ENCODE measurements around the gene FAM209A.
"Not testable (repeated sequence)": the region's sequence is repeated elsewhere in the genome, so short reads cannot be mapped to it uniquely, and the experiment has no call there.

Gene FAM209A

DNA sequence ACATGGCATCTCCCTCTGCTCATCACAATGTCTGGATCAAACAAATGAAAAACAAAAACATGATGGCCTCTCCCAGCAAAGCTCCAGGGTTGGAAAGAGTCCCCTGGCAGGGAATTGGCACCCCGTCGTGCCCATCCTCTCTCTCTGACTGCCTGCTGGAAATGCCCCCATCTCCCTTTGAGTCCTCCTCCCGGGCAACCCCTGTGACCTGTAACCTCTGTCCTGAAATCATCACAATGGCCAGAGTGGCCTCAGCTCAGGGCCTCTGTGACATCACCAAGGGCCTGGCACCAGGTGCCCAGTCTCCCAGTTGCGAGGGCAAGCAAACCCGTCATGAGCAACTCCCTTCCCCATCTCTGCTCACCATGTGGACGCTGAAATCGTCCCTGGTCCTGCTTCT is at the start of gene FAM209A:
TSS of gene FAM209A (plus strand) at position 301 of the 400 bp plus-strand sequence. CDS start at position 366, 65 bp downstream.
- not testable (repeated sequence) for DNase-seq (ENCODE audit: low read depth in 3 of 3)

DNA sequence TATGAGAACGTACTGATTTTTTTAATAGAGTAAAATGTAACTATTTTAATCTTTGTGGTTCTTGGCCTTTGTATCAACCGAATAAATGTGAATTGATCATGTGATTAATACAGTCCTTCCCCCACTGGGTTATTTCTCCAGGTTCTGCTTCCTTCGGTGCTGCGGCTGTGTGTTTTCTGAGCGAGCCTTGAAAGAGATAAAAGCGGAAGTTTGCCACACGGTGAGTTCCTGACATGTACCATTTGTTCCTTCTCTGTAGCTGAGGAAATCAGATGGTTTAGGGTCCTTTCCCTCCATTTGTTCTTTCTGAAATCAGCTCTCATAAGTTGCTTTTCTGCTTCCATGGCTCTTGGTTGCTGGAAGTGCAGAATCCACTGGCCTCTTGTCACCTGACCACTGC is 40.6 kb upstream of the FAM209A start:
- DNase-seq (ENCODE audit: low read depth in 3 of 3) = no peak

DNA sequence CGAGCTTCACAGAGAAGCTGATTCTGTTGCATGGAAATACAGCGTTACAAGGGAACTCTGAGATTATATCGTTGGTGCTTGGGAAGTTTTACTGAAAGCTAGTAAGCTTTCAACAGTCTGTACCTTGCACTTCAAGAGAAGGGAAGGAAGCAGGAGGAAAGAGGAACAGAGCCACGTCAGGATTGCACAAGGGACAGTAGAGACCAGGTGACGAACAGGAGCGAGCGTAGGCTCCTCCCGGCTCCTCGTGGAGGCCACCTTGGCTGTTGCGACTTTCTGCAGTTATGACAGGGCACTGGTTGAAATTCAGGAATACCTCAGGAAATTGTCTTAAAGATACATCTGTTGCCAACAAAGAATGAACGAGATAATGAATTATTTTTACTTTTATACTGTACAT is 37.3 kb upstream of the FAM209A start:
- DNase-seq (ENCODE audit: low read depth in 3 of 3) = no peak

- DNase-seq (ENCODE audit: low read depth in 3 of 3) = no peak
Measured at GRCh38 chr20:56488566-56488965, 36.0 kb upstream of the FAM209A start.

DNA sequence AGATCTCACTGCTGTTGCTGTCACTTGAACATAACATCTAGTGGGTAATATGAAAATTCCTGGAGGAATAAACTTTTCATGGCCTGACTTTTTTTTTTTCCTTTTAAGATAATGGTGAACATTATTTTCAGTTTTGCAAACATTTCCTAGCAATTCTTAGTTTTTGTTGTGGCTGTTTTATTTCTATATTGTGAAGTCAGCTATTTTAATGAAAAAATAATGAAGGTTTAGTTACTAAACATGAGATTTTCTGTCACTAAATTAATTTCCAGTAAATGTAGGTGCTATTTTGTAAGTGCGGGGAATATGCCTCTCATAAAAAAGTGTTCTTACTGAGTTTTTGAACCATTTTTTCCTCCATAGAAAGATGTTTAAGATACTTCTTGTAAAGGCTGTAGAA is 23.4 kb upstream of the FAM209A start:
- DNase-seq (ENCODE audit: low read depth in 3 of 3) = no peak

- no peak for DNase-seq (ENCODE audit: low read depth in 3 of 3)
Measured at GRCh38 chr20:56503916-56504315, 20.6 kb upstream of the FAM209A start.

DNA sequence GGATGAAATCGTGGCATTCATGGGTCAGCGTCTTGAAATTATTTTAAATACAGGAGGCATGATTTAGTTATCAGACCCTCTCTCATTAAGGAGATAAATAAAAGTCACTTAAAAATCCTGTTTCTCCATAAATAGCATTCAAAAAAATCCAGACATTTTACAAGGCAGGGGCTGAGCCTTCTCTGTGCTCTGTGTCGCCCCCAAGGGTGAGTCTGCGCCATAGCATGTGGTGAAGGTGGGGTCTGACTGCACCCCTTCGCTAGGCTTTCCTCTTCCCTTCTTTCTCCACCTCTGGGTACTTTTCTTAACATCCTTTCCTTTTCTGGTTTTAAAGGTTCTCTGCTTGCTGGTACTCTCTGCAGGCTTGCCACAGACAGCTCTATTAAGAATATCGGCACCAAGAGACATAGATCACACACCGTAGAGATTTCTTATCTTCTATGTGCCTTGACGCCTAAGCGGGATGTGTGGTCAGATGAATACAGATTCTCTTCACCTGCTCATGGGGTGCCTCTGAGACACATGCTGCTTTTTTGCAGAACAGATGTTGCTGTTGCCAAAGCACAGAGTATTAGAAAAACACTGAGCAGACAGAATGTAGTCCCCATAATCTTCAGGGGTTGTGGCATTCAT is 20.1 kb upstream of the FAM209A start:
- no peak for DNase-seq (ENCODE audit: low read depth in 3 of 3)

DNA sequence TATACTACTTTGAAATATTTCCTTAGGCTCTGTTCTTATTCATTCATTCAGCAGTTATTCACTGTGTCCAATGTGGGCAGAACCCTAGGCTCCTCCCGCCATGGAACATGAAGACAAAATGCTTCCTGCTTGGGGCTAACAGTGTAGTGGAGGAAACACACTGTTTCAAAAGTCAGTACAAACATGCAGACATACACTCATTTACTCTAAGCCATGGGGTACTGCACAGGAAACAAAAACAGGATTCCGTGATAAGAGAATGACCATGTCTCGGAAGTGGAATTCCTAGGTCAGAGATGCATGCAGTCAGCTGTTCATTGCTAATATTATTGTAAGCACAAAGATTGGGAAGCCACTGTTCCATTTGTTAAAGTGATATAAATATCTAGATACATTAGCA is 18.4 kb upstream of the FAM209A start:
- no peak for DNase-seq (ENCODE audit: low read depth in 3 of 3)

DNA sequence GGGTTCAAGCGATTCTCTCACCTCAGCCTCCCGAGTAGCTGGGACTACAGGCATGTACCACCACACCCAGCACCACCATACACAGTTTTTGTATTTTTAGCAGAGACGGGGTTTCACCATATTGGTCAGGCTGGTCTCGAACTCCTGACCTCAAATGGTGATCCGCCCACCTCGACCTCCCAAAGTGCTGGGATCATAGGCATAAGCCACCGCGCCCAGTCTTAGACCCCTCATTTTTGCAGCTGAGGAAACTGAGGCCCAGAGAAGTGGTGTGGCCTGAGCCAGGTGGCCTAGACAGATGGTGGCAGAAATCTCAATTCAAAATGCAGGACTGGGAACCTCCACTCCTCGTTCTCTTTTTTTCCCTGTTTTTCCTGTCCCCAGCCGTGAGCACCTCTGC is 12.6 kb upstream of the FAM209A start:
- no peak for DNase-seq (ENCODE audit: low read depth in 3 of 3)

DNA sequence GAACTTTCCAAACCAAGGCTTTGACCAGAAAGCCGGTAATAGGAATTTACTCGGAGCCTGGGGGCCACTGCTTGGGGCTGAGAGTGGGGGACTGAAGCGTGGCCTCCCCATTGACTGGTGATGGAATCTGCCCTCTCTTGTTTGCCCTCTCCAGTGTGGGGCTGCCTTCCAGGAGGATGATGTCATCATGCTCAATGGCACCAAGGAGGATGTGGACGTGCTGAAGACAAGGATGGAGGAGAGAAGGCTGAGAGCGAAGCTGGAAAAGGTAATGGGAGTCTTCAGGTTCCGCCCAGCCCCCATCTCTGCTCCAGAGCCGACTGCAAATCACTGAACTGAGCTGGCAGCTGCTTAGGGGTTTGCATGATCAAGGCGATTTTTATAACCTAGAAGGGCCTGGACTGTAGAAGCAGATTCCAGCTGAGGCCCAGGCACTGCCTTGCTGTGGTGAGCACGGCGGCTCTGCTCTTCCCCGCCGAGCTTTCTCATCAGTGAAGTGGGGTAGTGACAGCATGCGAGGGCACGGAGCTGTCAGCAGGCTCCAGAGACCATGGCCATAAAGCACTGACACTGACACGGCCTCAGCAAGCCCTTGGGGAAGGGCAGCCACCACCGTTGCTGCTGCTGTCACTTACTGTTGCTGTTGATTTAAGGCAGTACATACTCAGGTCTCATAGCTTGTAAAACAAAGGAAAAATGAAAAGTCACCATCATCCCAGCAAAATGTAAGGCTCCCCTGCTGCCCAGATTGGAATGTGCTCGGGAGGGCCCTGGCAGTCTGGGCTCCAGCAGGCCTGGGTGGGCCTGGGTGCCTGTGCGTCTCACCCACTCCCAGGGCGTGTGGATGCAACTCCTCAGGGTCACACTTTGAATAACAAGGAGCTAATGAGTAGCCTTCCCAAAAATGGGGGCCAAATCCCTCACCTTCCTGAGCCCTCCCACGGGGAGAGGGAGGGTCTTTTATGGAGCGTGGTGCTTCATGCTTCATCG is 11.1 kb upstream of the FAM209A start:
- DNase-seq (ENCODE audit: low read depth in 3 of 3) = no peak

GRCh38 chr20:56516631-56517030 is 7.9 kb upstream of the FAM209A start:
- DNase-seq (ENCODE audit: low read depth in 3 of 3) = no peak

GRCh38 chr20:56517211-56517610 is 7.3 kb upstream of the FAM209A start:
- no peak for DNase-seq (ENCODE audit: low read depth in 3 of 3)

DNA sequence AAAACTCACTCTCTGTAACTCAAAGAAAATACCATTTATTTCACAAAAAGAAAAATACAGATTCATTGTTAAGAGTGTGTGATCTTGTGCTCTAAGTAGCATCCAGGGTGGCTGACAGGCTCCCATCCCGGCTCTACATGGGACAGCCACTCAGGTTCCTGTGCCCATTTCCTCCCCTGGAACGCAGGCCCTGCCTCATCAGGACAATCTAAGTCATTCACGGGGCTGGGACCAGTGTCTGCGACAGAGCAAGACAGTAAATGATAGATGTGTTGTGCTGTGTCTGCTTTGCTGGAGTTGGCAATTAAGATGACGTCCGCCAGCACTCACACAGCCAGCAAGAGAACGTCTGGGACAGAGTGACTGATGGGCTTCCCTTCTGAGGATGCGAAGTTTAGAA is 6.9 kb upstream of the FAM209A start:
- DNase-seq (ENCODE audit: low read depth in 3 of 3) = no peak

- no peak for DNase-seq (ENCODE audit: low read depth in 3 of 3)
Measured at GRCh38 chr20:56518126-56518525, 6.4 kb upstream of the FAM209A start.

DNA sequence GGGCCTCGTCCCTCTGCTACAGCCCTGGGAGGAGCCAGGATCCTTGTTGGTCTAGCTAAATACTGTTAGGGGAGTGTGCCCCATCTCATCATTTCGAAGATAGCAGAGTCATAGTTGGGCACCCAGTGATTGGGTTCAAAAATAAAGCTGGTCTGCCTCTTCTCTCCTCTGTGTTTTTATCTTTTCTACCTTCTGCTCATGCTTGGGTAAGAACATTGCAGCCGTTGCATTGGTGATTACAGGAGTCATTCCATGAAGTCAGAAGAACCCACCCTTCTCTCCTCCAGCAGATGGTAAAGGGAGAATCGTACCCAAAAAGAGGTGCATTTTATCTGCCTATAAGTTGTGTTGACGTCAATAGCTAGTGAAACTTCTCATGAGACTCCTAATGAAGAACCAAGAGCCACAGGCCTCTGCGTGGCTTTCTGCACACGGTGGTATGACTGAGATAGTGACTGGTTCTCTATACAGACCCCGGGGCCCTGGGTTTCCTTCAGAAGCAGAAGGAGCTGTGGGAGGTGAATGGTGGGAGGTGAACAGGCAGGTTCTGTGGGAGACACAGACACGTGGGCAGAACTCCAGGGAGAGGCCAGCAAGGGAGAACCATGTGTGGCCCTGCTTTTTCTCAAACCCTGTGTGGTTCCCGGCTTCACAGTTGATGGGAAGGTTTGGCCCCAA is 5.7 kb upstream of the FAM209A start:
- DNase-seq (ENCODE audit: low read depth in 3 of 3) = no peak

DNA sequence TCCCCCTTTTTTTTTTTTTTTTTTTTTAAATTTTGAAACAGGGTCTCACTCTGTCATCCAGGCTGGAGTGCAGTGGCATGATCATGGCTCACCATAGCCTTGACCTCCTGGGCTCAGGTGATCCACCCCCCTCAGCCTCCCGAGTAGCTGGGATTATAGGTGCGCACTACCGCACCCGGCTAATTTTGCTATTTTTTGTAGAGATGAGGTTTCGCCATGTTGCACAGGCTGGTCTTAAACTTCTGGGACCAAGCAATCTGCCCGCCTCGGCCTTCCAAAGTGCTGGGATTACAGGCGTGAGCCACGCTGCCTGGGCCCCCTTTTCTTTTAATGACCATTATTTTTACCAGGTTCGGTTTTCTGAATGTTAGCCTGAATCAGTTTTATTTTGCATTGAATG is 5.0 kb upstream of the FAM209A start:
- DNase-seq (ENCODE audit: low read depth in 3 of 3) = no peak

GRCh38 chr20:56520180-56520579 is 4.4 kb upstream of the FAM209A start:
- no peak for DNase-seq (ENCODE audit: low read depth in 3 of 3)

DNA sequence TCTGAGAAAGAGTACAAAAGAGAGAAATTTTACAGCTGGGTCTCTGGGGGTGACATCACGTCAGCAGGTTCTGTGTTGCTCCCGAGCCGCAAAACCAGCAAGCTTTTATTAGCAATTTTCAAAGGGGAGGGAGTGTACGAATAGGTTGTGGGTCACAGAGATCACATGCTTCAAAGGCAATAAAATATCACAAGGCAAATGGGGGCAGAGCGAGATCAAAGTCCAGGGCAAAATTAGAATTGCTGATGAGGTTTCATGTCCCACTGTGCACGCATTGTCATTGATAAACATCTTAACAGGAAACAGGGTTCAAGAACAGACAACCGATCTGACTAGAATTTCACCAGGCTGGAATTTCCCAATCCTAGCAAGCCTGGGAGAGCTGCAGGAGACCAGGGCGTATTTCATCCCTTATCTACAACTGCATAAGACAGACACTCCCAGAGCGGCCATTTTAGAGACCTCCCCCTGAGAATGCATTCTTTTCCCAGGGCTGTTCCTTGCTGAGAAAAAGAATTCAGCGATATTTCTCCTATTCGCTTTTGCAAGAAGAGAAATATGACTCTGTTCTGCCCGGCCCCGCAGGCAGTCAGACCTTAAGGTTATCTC is 3.7 kb upstream of the FAM209A start:
- not testable (repeated sequence) for DNase-seq (ENCODE audit: low read depth in 3 of 3)

DNA sequence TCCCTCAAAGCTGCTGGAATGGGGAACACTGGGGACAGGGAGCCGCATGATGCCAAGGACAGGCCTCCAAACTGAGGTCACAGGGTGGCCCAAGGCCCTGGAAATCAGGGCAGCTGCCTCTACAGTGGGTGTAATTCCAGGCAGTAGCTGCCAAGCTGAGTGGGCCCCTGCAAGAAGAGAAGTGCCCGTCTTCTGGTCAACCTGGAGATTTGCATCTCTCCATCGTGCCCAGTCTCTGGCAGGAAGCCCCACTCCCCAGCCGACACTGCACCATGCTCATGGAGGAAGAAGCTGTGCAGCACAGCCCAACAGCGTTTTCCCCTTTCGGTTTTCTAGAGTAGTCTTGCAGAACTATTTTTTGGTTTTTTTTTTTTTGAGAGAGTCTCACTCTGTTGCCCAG is 2.2 kb upstream of the FAM209A start:
- DNase-seq (ENCODE audit: low read depth in 3 of 3) = no peak

GRCh38 chr20:56527521-56527920 is 3.0 kb downstream of the FAM209A start:
- no peak for DNase-seq (ENCODE audit: low read depth in 3 of 3)

DNA sequence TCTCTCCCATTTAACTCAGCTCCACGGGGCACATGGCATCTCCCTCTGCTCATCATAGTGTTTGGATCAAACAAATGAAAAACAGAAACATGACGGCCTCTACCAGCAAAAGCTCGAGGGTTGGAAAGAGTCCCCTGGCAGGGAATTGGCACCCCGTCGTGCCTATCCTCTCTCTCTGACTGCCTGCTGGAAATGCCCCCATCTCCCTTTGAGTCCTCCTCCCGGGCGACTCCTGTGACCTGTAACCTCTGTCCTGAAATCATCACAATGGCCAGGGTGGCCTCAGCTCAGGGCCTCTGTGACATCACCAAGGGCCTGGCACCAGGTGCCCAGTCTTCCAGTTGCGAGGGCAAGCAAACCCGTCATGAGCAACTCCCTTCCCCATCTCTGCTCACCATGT is 8.4 kb downstream of the FAM209A start, which contains the start of gene FAM209B:
TSS of gene FAM209B (plus strand) at position 301 of the 400 bp plus-strand sequence. CDS start at position 397, 96 bp downstream.
- DNase-seq (ENCODE audit: low read depth in 3 of 3) = not testable (repeated sequence)

DNA sequence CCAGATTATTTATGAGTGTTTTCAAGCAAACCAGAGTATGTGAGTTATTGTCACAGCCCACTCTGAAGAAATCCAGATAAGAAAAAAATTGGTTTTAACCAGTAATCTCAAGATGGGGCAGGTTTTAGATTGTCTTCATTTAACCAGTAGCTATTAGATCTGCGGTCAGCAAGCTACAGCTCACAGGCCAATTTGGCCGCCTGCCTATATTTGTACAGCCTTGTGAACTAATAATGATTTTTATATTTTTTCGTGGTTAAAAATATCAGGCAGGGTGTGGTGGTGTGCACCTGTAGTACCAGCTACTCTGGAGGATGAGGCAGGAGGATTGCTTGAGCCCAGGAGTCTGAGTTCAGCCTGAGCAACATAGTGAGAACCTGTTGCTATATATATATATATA is 13.5 kb downstream of the FAM209A start:
- no peak for DNase-seq (ENCODE audit: low read depth in 3 of 3)
